HPDE6-E6E7 (cell line): ENCODE measurements around the gene ARID1B.

Source experiments
- DNase-seq: peaks from one replicate; pipeline ENCODE4 v3.0.0; 2011; ENCODE audit warnings: missing footprints; ENCODE audit errors: extremely low spot score

The ARID1B gene

GRCh38 chr6:156904176-156904967 lies 127.2 kb downstream of the ARID1B start:
- DNase-seq = no peak

DNA sequence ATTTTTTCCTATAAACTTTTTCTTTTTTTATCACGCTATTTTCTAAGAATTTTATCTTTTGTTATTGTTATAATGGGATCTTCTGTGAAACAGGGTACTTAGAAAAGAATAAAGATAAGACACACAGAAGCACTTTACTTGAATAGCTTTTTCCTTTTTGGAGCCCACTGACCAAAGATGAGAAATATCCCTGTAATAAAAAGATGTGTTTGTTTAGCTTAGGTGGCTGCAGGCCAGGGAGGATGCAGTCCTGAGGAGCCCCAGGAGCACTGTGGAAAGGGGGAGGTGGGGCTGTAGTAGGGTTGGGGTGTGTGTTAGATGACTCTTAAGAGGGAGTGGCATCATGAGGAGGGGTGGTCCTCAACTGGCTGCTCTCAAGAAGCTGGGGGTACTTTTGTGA lies 128.6 kb downstream of the ARID1B start:
- DNase-seq = no peak

DNA sequence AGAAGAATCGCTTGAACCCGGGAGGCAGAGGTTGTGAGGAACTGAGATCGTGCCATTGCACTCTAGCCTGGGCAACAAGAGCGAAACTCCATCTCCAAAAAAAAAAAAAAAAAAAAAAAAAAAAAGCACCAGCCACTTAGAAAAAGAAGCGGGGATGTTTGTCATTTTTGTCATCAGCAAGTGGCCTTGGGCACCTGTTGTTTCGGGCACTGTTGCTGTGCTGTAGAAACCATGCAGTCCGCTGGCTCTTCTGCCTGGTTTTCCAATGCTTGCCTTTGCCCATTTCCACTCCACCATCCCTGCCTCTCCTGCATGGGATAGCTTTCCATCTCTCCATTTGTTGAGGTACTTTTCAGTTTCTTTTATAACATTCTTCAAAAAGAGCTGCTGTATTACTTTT lies 129.3 kb downstream of the ARID1B start:
- DNase-seq = no peak

- no peak for DNase-seq
Measured at GRCh38 chr6:156909212-156910010, 132.2 kb downstream of the ARID1B start.

- no peak for DNase-seq
Measured at GRCh38 chr6:156910011-156910334, 132.8 kb downstream of the ARID1B start.

DNA sequence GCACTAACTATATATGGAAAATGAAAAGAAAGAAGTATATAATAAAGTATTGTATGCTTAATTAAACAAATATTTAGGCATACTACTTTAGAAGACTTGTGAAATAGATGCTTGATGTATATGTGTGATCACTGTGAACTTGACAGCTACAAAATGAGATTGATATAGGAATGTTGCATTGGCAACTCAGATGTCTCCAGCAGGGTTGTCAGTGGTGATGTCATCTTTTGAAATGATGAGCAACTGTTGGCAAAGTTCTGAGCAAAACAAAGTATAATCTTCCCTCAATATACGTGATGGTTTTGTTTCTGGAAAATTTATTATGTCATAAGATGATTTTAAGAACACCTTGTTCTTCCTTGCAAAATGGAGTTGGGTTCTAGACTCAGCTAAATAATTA lies 133.8 kb downstream of the ARID1B start:
- DNase-seq = no peak

DNA sequence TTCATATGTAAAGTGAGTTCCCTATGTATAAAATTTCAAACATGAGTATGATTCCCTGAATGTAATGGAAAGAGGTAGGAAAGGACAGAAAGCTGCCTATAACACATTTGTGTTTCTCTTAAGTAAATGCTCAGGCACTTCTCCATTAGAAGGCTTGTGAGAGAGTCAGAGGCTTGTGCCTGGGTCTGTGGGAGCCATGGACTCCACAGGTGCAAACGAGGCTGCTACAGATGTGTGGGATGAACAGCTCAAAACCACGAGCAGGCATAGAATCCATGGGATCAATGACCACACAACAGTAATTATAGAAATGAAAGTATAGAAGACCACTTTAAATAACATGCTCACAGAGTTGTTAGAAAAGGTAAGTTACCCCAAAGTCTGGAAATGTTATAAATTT lies 134.4 kb downstream of the ARID1B start:
- DNase-seq = no peak

DNA sequence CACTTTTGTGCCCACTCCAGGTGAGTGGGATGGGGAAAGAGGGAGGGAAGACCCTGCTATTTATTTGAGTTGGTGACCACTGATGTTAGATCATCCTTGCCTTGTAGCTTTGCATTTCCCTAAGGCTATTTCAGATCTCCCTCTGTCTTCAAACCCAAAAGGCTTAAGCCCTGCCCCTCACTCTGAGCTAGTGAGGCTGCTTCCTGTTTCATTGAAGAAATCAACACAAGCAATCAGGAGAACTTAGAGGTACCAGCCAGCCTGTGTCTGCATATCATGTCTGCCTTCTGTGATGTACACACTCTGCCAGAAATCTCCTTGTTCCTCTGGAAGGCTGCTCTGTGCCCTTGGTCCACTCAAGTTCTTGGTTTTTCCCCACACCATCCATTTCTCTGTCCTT lies 135.3 kb downstream of the ARID1B start:
- no peak for DNase-seq

DNA sequence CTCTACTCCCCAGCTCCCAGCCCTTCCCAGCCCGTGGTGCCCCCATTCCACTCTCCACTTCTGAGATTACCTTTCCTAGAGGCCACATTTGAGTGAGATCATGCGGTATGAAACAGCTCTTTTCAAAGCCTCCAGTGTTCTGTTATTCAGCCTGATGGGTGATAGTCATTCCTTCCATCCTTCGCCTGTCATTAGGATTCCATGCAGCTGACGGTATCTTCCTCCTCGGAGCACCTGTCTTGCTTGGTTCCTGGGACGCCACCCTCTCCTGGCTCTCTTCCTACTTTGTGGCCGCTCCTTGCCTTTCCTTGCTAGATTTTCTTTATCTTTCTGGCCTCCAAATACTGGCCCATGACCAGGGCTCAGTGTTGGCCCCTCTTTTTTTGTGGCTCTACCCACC lies 137.0 kb downstream of the ARID1B start:
- DNase-seq = no peak

GRCh38 chr6:156916130-156916801 lies 139.1 kb downstream of the ARID1B start:
- no peak for DNase-seq

- no peak for DNase-seq
Measured at GRCh38 chr6:156917213-156917612, 140.0 kb downstream of the ARID1B start.

- DNase-seq = no peak
Measured at GRCh38 chr6:156918647-156919046, 141.5 kb downstream of the ARID1B start.

DNA sequence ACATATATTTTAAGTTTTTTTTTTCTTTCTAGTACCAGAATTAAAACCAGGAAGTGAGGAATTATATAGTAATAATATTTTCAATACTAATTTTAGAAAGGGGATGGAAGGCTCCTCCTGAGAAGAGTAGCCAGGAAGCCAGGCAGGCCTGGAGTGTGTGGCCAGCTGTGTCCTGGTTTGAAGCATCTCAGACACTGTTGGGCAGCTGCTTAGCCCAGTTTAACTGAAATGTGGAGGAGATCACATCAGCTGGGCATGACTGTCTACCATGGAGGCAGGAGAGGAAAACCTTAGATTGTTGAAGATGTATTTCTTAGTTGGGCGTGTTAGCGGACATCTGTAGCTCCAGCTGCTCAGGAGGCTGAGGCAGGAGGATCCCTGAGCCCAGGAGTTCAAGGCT lies 142.2 kb downstream of the ARID1B start:
- DNase-seq = no peak

DNA sequence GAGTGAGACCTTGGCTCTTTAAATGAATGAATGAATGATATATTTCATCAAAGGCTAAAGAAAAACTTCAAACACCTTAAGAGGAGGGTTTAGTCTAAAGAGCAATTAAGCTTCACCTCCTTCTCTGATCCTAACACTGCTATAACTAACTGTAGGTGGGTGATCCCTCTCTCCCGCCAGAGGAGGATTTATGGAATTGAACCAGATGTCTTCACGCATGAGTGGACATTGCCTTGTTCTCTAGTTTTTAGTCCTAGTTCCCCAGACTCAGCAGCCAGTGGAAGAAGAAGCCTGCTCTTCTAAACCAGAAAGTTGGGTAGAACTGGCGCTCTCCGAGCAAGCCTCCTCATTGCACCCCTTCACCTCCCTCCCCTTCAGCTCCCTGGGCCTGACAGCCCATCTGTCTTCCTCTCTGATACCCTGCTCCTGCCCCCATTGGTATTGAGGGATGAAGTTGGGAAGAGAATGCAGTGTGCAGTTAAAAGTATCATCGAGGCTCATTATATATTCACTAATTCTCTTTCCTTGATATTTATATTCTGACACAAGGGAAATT lies 142.7 kb downstream of the ARID1B start:
- no peak for DNase-seq

- no peak for DNase-seq
Measured at GRCh38 chr6:156924246-156924645, 147.1 kb downstream of the ARID1B start.

DNA sequence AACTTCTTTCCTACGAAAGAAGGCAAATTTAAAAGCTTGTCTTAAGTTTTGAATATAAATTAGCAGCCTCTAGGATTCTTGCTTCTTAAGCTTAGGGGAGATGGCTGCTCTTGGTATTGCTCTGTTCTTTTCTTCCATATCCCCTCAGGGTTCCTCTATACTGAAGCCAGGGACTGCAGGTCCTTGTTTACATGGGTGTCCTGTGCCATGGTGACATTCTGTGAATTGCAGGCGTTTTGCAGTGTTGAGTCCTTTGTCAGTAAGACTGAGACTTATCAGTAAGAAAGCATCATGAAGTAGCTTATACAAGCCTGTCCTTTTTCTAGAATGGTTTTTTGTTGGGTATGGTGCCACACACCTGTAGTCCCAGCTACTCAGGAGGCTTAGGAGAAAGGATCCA lies 147.8 kb downstream of the ARID1B start:
- DNase-seq = no peak

- no peak for DNase-seq
Measured at GRCh38 chr6:156925718-156926607, 148.8 kb downstream of the ARID1B start.

DNA sequence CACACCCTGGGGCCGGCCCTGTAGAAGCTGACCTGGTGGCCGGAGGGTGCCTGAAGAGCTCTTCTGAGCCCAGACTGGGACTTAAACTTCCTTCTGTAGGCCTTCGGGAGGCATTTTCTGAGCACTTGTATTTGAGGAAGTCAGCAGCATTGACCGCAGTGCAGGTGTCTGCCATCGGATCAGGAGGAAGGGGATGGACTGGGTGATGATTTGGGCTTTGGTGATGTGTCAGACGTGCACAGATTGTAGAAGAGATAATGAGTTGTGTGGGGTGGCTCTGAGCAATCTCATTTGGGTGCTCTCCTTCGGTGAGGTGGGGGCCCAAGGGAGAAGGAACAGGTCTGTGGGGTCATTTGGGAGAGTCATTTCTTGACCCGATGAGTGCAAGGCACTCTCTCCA lies 150.9 kb downstream of the ARID1B start:
- no peak for DNase-seq

GRCh38 chr6:156928972-156929371 lies 151.8 kb downstream of the ARID1B start:
- DNase-seq = no peak

GRCh38 chr6:156931283-156931682 lies 154.1 kb downstream of the ARID1B start:
- no peak for DNase-seq
